CD4-positive, alpha-beta T cell (primary cell): ENCODE measurements around the gene ARHGAP15. TPM values are rescaled to one million over a fixed set of nuclear protein-coding genes. Genes with fewer than 3 reads are reported as not detected.

Source experiments
- ATAC-seq: fragments of 200-7000 bp; cut with Tn5 transposase; one replicate; pipeline ENCODE4 v1.10.0; 2022; ENCODE audit warnings: mild to moderate bottlenecking; ENCODE audit not compliant: poor library complexity
- CTCF ChIA-PET: fragments of 350-600 bp; sonication (Branson Sonifier 250); formaldehyde crosslinking; loops from one replicate; lab custom pipeline; 2021; ENCODE audit warnings: antibody characterized with exemption, inconsistent platforms; lab: Charles Lee
- POLR2A ChIA-PET: fragments of 350-600 bp; sonication (Branson Sonifier 250); formaldehyde crosslinking; loops from one replicate; lab custom pipeline; 2021; ENCODE audit warnings: antibody characterized with exemption, inconsistent platforms; lab: Charles Lee
- DNase-seq, 14 experiments: peaks; one replicate each; pipeline ENCODE4 v3.0.0-alpha.2; 2013 to 2020; ENCODE audit warnings: mixed read lengths in 2 of 14
- H3K27ac ChIP-seq, 2 donors: one replicate each; pipeline versions ENCODE4 v1.5.1 to v1.7.0; 2013; ENCODE audit warnings: low read length in 2 of 2, low read depth in 1 of 2, mild to moderate bottlenecking in 1 of 2
- H3K27me3 ChIP-seq, 2 experiments: 1 replicate in 1 of 2; 2 replicates in 1 of 2; pipeline versions ENCODE4 v1.6.1 to v1.7.0; 2013; ENCODE audit warnings: low read length in 2 of 2, control low read depth in 1 of 2, mild to moderate bottlenecking in 1 of 2, moderate library complexity in 1 of 2; ENCODE audit not compliant: insufficient read depth in 2 of 2, control insufficient read depth in 1 of 2
- H3K36me3 ChIP-seq: one replicate; pipeline ENCODE4 v1.6.1; 2013; ENCODE audit warnings: low read length, control low read depth; ENCODE audit not compliant: insufficient read depth
- H3K4me1 ChIP-seq: one replicate; pipeline ENCODE4 v1.6.1; 2013; ENCODE audit warnings: low read length, control low read depth; ENCODE audit not compliant: insufficient read depth
- H3K4me3 ChIP-seq: one replicate; pipeline ENCODE4 v1.5.1; 2013; ENCODE audit warnings: mild to moderate bottlenecking, low read length, moderate library complexity
- H3K9me3 ChIP-seq, 2 experiments: 1 replicate in 1 of 2; 2 replicates in 1 of 2; pipeline versions ENCODE4 v1.6.1 to v1.7.0; 2013; ENCODE audit warnings: low read length in 2 of 2, mild to moderate bottlenecking in 2 of 2, control low read depth in 1 of 2, moderate library complexity in 1 of 2; ENCODE audit not compliant: control insufficient read depth in 1 of 2, insufficient read depth in 1 of 2
- H3K27ac Mint-ChIP-seq: one replicate; pipeline ENCODE4 v1.8.0; 2020; ENCODE audit warnings: mixed read lengths
- H3K27me3 Mint-ChIP-seq: one replicate; pipeline ENCODE4 v1.8.0; 2021; ENCODE audit warnings: mixed read lengths
- H3K36me3 Mint-ChIP-seq: one replicate; pipeline ENCODE4 v1.8.0; 2021; ENCODE audit warnings: low read depth, mixed read lengths
- H3K4me1 Mint-ChIP-seq: one replicate; pipeline ENCODE4 v1.8.0; 2021; ENCODE audit warnings: low read depth, mixed read lengths
- H3K4me3 Mint-ChIP-seq: one replicate; pipeline ENCODE4 v1.8.0; 2020; ENCODE audit warnings: mild to moderate bottlenecking, mixed read lengths
- H3K9me3 Mint-ChIP-seq: one replicate; pipeline ENCODE4 v1.8.0; 2020; ENCODE audit warnings: mixed read lengths
- intact Hi-C, 2 experiments: fragments of 100-400 bp; cut with DNase I in 1 of 2; cut with micrococcal nuclease in 1 of 2; formaldehyde crosslinking; loops; one replicate each; pipeline versions ENCODE4 v1.15.1 to v1.9.0; 2023 to 2025; cut with DNase I, micrococcal nuclease
- total RNA-seq, 174 experiments: library from RNA in 2 of 174; stranded (reverse) in 2 of 174; gene quantifications; one replicate each; pipeline ENCODE4 v1.2.3 and lab custom pipeline; 2021 to 2026
- TF ChIP-seq, protein P1 (sequence below): fragments of 200-600 bp; IDR thresholded peaks from one replicate; pipeline ENCODE4 v1.8.0; 2022; ENCODE audit warnings: antibody characterized with exemption, mild to moderate bottlenecking

Gene ARHGAP15
- total RNA-seq, 2 experiments from 2014 or later: 158 to 165 TPM

- Histone ChIP-seq H3K27me3 (no peaks in the 10 kb centered on the region), H3K4me1 (peaks cover 5% of the 10 kb centered on the region), H3K9me3 (no peaks in the 10 kb centered on the region), H3K4me3 (no peak overlapping the region), H3K36me3 (no peaks in the 10 kb centered on the region), H3K27ac (no peak overlapping the region)
- POLR2A ChIA-PET: no interaction called here
- TF ChIP-seq, protein P1, sequence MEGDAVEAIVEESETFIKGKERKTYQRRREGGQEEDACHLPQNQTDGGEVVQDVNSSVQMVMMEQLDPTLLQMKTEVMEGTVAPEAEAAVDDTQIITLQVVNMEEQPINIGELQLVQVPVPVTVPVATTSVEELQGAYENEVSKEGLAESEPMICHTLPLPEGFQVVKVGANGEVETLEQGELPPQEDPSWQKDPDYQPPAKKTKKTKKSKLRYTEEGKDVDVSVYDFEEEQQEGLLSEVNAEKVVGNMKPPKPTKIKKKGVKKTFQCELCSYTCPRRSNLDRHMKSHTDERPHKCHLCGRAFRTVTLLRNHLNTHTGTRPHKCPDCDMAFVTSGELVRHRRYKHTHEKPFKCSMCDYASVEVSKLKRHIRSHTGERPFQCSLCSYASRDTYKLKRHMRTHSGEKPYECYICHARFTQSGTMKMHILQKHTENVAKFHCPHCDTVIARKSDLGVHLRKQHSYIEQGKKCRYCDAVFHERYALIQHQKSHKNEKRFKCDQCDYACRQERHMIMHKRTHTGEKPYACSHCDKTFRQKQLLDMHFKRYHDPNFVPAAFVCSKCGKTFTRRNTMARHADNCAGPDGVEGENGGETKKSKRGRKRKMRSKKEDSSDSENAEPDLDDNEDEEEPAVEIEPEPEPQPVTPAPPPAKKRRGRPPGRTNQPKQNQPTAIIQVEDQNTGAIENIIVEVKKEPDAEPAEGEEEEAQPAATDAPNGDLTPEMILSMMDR: no peak
- no peaks in the 10 kb centered on the region for H3K9me3 Mint-ChIP-seq
- no peak overlapping the region for H3K4me3 Mint-ChIP-seq
- intact Hi-C loops: no loop called here
- peaks cover 11% of the 10 kb centered on the region for H3K27me3 Mint-ChIP-seq
- no peaks in the 10 kb centered on the region for H3K36me3 Mint-ChIP-seq
- no peak overlapping the region for H3K27ac Mint-ChIP-seq
- no peaks in the 10 kb centered on the region for H3K4me1 Mint-ChIP-seq
- DNase-seq: no peak
- ATAC-seq: no peak
- CTCF ChIA-PET: no interaction called here
Measured at GRCh38 chr2:143803936-143804335, 674.7 kb downstream of the ARHGAP15 start.

- peaks cover 5% of the 10 kb centered on the region for H3K4me1 ChIP-seq
- ATAC-seq: no peak
- no peak for DNase-seq
- no peak overlapping the region for H3K4me3 Mint-ChIP-seq
- ChIA-PET CTCF (no interaction called here), POLR2A (no interaction called here)
- intact Hi-C loops: no loop called here
- no peaks in the 10 kb centered on the region for H3K27me3 ChIP-seq
- H3K27ac Mint-ChIP-seq: no peak overlapping the region
- H3K27me3 Mint-ChIP-seq: peaks cover 11% of the 10 kb centered on the region
- H3K9me3 Mint-ChIP-seq: no peaks in the 10 kb centered on the region
- H3K36me3 ChIP-seq: no peaks in the 10 kb centered on the region
- H3K36me3 Mint-ChIP-seq: no peaks in the 10 kb centered on the region
- H3K9me3 ChIP-seq: no peaks in the 10 kb centered on the region
- TF ChIP-seq, protein P1: no peak
- H3K4me1 Mint-ChIP-seq: no peaks in the 10 kb centered on the region
- no peak overlapping the region for H3K27ac ChIP-seq
- H3K4me3 ChIP-seq: no peak overlapping the region
Measured at GRCh38 chr2:143805666-143806065, 676.4 kb downstream of the ARHGAP15 start.

DNA sequence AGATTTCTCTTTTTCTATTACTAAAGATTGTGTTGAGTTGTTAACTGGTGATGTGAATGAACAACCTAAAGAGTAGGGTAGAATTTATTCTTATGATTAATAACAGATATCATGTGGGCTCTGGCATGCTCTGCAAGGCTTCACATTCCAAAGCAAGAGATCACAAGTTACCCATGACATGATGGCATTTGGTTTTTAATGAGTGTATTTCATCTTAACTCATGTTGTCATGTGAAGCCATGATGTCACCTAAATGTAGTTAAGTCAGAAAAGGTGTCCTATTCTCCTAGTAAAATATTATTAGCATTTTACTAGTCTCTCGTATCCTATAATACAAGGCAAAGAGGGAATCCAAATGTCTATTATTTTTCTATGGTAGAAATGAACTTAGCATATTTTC, 678.0 kb downstream of the ARHGAP15 start:
- POLR2A ChIA-PET: no interaction called here
- H3K4me1 ChIP-seq: peaks cover 5% of the 10 kb centered on the region
- H3K9me3 ChIP-seq: no peaks in the 10 kb centered on the region
- ATAC-seq (no peak), DNase-seq (no peak)
- no peak overlapping the region for H3K27ac ChIP-seq
- Mint-ChIP-seq H3K27ac (no peak overlapping the region), H3K36me3 (no peaks in the 10 kb centered on the region), H3K4me1 (no peaks in the 10 kb centered on the region), H3K9me3 (no peaks in the 10 kb centered on the region), H3K27me3 (peaks cover 11% of the 10 kb centered on the region), H3K4me3 (no peak overlapping the region)
- CTCF ChIA-PET: no interaction called here
- TF ChIP-seq, protein P1: no peak
- H3K36me3 ChIP-seq: no peaks in the 10 kb centered on the region
- H3K4me3 ChIP-seq: no peak overlapping the region
- intact Hi-C loops: no loop called here
- H3K27me3 ChIP-seq: no peaks in the 10 kb centered on the region
